Measurements from ENCODE around the gene VWA1.
"Not testable (repeated sequence)": the region's sequence is repeated elsewhere in the genome, so short reads cannot be mapped to it uniquely, and the experiment has no call there.

The VWA1 gene

GRCh38 chr1:1440262-1441001, 4.9 kb downstream of the VWA1 start:
- H3K27ac ChIP-seq: no peak overlapping the region
- no peak for TF ChIP-seq ZFX (IDR thresholded peaks at IDR 0.05)

- no peak overlapping the region for H3K27ac ChIP-seq
- TF ChIP-seq ZFX (IDR thresholded peaks at IDR 0.05) (no peak), CTCF (conservative IDR thresholded peaks at IDR 0.05) (peak; percentile 96)
These were observed 5.8 kb downstream of the VWA1 start for GRCh38 chr1:1441002-1441888.

GRCh38 chr1:1442069-1442770, 6.7 kb downstream of the VWA1 start:
- no peak for TF ChIP-seq ZFX (IDR thresholded peaks at IDR 0.05)
- TF ChIP-seq CTCF (conservative IDR thresholded peaks at IDR 0.05): no peak
- H3K27ac ChIP-seq: no peak overlapping the region

GRCh38 chr1:1446631-1447030, 11.1 kb downstream of the VWA1 start:
- not testable (repeated sequence) for H3K27ac ChIP-seq

- no peak within 1 kb of the TSS for H3K27ac ChIP-seq
- TF ChIP-seq CTCF (conservative IDR thresholded peaks at IDR 0.05): no peak
These were observed 13.7 kb downstream of the VWA1 start, which contains the start of gene ATAD3C for GRCh38 chr1:1449099-1449739. Gene ATAD3C (plus strand): TSS chr1:1449689. CDS start chr1:1450684, 995 bp downstream.

GRCh38 chr1:1450616-1451015, 15.1 kb downstream of the VWA1 start:
- H3K27ac ChIP-seq: not testable (repeated sequence)

GRCh38 chr1:1451696-1452364, 16.3 kb downstream of the VWA1 start:
- no peak overlapping the region for H3K27ac ChIP-seq
- TF ChIP-seq ZFX (IDR thresholded peaks at IDR 0.05): no peak
- TF ChIP-seq CTCF (conservative IDR thresholded peaks at IDR 0.05): no peak

- H3K27ac ChIP-seq: not testable (repeated sequence)
These were observed 16.9 kb downstream of the VWA1 start for GRCh38 chr1:1452365-1452739.

GRCh38 chr1:1452882-1453281, 17.4 kb downstream of the VWA1 start:
- TF ChIP-seq CTCF (conservative IDR thresholded peaks at IDR 0.05): no peak
- TF ChIP-seq ZFX (IDR thresholded peaks at IDR 0.05): no peak
- H3K27ac ChIP-seq: no peak overlapping the region

- H3K27ac ChIP-seq: not testable (repeated sequence)
These were observed 19.0 kb downstream of the VWA1 start for GRCh38 chr1:1454286-1455056.
